ENCODE data around the gene CHD1. TPM values are rescaled to one million over a fixed set of nuclear protein-coding genes. Genes with fewer than 3 reads are reported as not detected.

CHD1 gene
- total RNA-seq, 1 experiment from 2014 or later, result 36.5 TPM

DNA sequence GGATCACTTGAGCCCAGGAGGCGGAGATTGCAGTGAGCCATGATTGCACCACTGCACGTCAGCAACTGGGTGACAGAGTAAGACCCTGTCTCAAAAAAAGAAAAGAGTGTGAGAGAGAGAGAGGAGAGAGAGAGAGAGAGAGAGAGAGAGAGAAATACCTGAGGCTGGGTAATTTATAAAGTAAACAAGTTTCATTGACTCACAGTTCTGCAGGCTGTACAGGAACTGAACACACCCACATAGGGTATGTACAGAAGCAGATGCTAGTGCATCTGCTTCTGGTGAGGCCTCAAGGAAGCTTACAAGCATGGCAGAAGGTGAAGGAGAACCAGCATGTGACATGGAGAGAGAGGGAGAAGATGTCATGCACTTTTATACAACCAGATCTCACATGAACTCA lies 46.4 kb upstream of the CHD1 start:
- POLR2A ChIA-PET, result no interaction called here
- TF ChIP-seq, protein P1, sequence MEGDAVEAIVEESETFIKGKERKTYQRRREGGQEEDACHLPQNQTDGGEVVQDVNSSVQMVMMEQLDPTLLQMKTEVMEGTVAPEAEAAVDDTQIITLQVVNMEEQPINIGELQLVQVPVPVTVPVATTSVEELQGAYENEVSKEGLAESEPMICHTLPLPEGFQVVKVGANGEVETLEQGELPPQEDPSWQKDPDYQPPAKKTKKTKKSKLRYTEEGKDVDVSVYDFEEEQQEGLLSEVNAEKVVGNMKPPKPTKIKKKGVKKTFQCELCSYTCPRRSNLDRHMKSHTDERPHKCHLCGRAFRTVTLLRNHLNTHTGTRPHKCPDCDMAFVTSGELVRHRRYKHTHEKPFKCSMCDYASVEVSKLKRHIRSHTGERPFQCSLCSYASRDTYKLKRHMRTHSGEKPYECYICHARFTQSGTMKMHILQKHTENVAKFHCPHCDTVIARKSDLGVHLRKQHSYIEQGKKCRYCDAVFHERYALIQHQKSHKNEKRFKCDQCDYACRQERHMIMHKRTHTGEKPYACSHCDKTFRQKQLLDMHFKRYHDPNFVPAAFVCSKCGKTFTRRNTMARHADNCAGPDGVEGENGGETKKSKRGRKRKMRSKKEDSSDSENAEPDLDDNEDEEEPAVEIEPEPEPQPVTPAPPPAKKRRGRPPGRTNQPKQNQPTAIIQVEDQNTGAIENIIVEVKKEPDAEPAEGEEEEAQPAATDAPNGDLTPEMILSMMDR (IDR thresholded peaks at IDR 0.05), result no peak
- TF ChIP-seq SIN3A (IDR thresholded peaks at IDR 0.05; ENCODE audit: borderline replicate concordance, insufficient read depth, low read depth, low read length), result no peak
- no peak for TF ChIP-seq TCF7L2 (IDR thresholded peaks at IDR 0.05; ENCODE audit: low read depth, low read length)
- TF ChIP-seq, protein P2, sequence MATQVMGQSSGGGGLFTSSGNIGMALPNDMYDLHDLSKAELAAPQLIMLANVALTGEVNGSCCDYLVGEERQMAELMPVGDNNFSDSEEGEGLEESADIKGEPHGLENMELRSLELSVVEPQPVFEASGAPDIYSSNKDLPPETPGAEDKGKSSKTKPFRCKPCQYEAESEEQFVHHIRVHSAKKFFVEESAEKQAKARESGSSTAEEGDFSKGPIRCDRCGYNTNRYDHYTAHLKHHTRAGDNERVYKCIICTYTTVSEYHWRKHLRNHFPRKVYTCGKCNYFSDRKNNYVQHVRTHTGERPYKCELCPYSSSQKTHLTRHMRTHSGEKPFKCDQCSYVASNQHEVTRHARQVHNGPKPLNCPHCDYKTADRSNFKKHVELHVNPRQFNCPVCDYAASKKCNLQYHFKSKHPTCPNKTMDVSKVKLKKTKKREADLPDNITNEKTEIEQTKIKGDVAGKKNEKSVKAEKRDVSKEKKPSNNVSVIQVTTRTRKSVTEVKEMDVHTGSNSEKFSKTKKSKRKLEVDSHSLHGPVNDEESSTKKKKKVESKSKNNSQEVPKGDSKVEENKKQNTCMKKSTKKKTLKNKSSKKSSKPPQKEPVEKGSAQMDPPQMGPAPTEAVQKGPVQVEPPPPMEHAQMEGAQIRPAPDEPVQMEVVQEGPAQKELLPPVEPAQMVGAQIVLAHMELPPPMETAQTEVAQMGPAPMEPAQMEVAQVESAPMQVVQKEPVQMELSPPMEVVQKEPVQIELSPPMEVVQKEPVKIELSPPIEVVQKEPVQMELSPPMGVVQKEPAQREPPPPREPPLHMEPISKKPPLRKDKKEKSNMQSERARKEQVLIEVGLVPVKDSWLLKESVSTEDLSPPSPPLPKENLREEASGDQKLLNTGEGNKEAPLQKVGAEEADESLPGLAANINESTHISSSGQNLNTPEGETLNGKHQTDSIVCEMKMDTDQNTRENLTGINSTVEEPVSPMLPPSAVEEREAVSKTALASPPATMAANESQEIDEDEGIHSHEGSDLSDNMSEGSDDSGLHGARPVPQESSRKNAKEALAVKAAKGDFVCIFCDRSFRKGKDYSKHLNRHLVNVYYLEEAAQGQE (IDR thresholded peaks at IDR 0.05; ENCODE audit: insufficient read depth in 1 of 2, low read depth in 2 of 2, low read length in 1 of 2), result no peak
- Histone ChIP-seq H3K9me3 (ENCODE audit: control insufficient read depth, insufficient read depth, low read depth, low read length) (no peaks in the 10 kb centered on the region), H3K4me3 (ENCODE audit: low read depth in 2 of 2, low read length in 2 of 2) (no peak overlapping the region), H3K27me3 (ENCODE audit: control insufficient read depth, insufficient read depth, low read length) (no peaks in the 10 kb centered on the region), H3K27ac (ENCODE audit: low read length) (no peak overlapping the region), H3K36me3 (ENCODE audit: control insufficient read depth, insufficient read depth, low read length) (no peaks in the 10 kb centered on the region), H3K4me1 (ENCODE audit: control insufficient read depth, insufficient read depth, low read length) (no peaks in the 10 kb centered on the region)
- intact Hi-C loops (cut with micrococcal nuclease; ENCODE audit: unreplicated experiment), result no loop called here
- in situ Hi-C loops (cut with HindIII; ENCODE audit: low pct_unique_long_range_greater_than_20kb, low sequenced_read_pairs), result no loop called here
- ATAC-seq (no peak), DNase-seq (ENCODE audit: low read depth, low spot score) (no peak)
- no TSS peak for BruUV-seq (replicated peaks)
- CTCF ChIA-PET, result no interaction called here

DNA sequence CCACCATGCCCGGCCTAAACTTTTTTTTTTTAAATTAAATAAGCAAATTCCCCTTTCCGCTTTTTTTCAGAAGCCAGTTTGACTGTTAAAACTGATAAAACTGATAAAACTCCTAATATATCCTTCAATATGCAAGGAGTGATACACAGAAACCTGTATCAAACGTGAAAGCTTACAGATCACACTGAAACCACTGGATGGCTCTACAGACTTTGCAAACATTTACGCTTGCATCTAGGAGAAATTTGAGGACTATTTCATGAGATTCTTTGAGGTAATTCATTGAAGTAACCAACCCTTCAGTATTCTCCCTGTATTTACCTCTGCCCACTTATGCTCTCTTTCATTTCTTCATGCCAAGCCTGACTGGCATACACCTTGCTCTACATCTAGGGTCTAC lies 40.6 kb upstream of the CHD1 start:
- Histone ChIP-seq H3K4me1 (ENCODE audit: control insufficient read depth, insufficient read depth, low read length) (no peaks in the 10 kb centered on the region), H3K9me3 (ENCODE audit: control insufficient read depth, insufficient read depth, low read depth, low read length) (no peaks in the 10 kb centered on the region), H3K27me3 (ENCODE audit: control insufficient read depth, insufficient read depth, low read length) (no peaks in the 10 kb centered on the region), H3K4me3 (ENCODE audit: low read depth in 2 of 2, low read length in 2 of 2) (no peak overlapping the region), H3K27ac (ENCODE audit: low read length) (no peak overlapping the region), H3K36me3 (ENCODE audit: control insufficient read depth, insufficient read depth, low read length) (no peaks in the 10 kb centered on the region)
- ATAC-seq, result no peak
- no TSS peak for BruUV-seq (replicated peaks)
- DNase-seq (ENCODE audit: low read depth, low spot score), result no peak
- in situ Hi-C loops (cut with HindIII; ENCODE audit: low pct_unique_long_range_greater_than_20kb, low sequenced_read_pairs) (no loop called here), intact Hi-C loops (cut with micrococcal nuclease; ENCODE audit: unreplicated experiment) (no loop called here)
- TF ChIP-seq SIN3A (IDR thresholded peaks at IDR 0.05; ENCODE audit: borderline replicate concordance, insufficient read depth, low read depth, low read length) (no peak), POLR2AphosphoS5 (IDR thresholded peaks at IDR 0.05; ENCODE audit: low read depth, low read length) (no peak), TCF7L2 (IDR thresholded peaks at IDR 0.05; ENCODE audit: low read depth, low read length) (no peak)
- TF ChIP-seq, protein P1 (IDR thresholded peaks at IDR 0.05), result no peak
- TF ChIP-seq, protein P2 (IDR thresholded peaks at IDR 0.05; ENCODE audit: insufficient read depth in 1 of 2, low read depth in 2 of 2, low read length in 1 of 2), result no peak
- ChIA-PET POLR2A (no interaction called here), CTCF (no interaction called here)

Data from Panc1 (cell line).